HepG2 (cell line): ENCODE results near the gene NGEF. TPM values are rescaled to one million over a fixed set of nuclear protein-coding genes. Genes with fewer than 3 reads are reported as not detected.

ENCODE experiments used
- ATAC-seq: fragments of 200-7000 bp; cut with Tn5 transposase; 3 replicates; pipeline ENCODE4 v1.9.1; 2020; ENCODE audit warnings: mild to moderate bottlenecking, moderate library complexity
- BruUV-seq: library from RNA; stranded (reverse); fragments of 400-500 nt; replicated peaks from 2 replicates; lab custom pipeline; 2021; lab: Mats Ljungman, UMichigan
- CTCF ChIA-PET: fragments of 300-600 bp; formaldehyde crosslinking; extraction: SDS; loops from one replicate; lab custom pipeline; 2021; ENCODE audit warnings: low total read pairs, inconsistent platforms, low intra/inter-chr PET ratio; lab: Yijun Ruan, JAX
- POLR2A ChIA-PET: fragments of 350-600 bp; sonication (Branson Sonifier 250); formaldehyde crosslinking; loops from one replicate; lab custom pipeline; 2020; ENCODE audit warnings: antibody characterized with exemption, inconsistent platforms; lab: Yijun Ruan, JAX
- DNase-seq: peaks from one replicate; pipeline ENCODE4 v3.0.0-alpha.2; 2015; ENCODE audit warnings: low spot score
- FAIRE-seq: peaks from 3 replicates; lab custom pipeline; 2011; peaks lifted over from hg19 to GRCh38; lab: Jason Lieb, UNC
- H2AFZ ChIP-seq: one replicate; pipeline ENCODE4 v1.6.1; 2011; ENCODE audit warnings: low read length, inconsistent platforms
- H3K27ac ChIP-seq: fragments of 300-600 bp; 3 replicates; pipeline ENCODE4 v1.8.0; 2011; ENCODE audit warnings: mixed run types, mild to moderate bottlenecking, mixed read lengths, low read length, inconsistent platforms; ENCODE audit not compliant: insufficient read depth; ENCODE audit errors: extremely low read length
- H3K27me3 ChIP-seq, 2 experiments: fragments of 200-600 bp in 1 of 2; 2 replicates in 1 of 2; 3 replicates in 1 of 2; pipeline versions ENCODE4 v1.6.0 to v1.8.0; 2011; ENCODE audit warnings: low read length in 2 of 2, mild to moderate bottlenecking in 2 of 2, moderate library complexity in 2 of 2, inconsistent platforms in 1 of 2; ENCODE audit not compliant: insufficient read depth in 2 of 2, control insufficient read depth in 1 of 2
- H3K36me3 ChIP-seq, 2 experiments: fragments of 200-600 bp in 1 of 2; replicated peaks in 1 of 2; 2 replicates in 1 of 2; 3 replicates in 1 of 2; pipeline versions ENCODE4 v1.5.1 to v1.8.0; 2011; ENCODE audit warnings: low read length in 2 of 2, inconsistent platforms in 1 of 2; ENCODE audit not compliant: insufficient read depth in 2 of 2, control insufficient read depth in 1 of 2
- H3K4me1 ChIP-seq: 2 replicates; pipeline ENCODE4 v1.5.1; 2012; ENCODE audit warnings: low read length, inconsistent platforms; ENCODE audit not compliant: insufficient read depth
- H3K4me2 ChIP-seq: 2 replicates; pipeline ENCODE4 v1.6.0; 2011; ENCODE audit warnings: low read depth, low read length, inconsistent platforms
- H3K4me3 ChIP-seq, 3 experiments: fragments of 200-600 bp in 1 of 3; sonication (generic), shearing (Covaris generic) in 1 of 3; replicated peaks in 1 of 3; 2 replicates each; pipeline ENCODE4 v1.5.1; 2011 to 2016; ENCODE audit warnings: low read length in 3 of 3, inconsistent platforms in 2 of 3, low read depth in 2 of 3, mild to moderate bottlenecking in 2 of 3, control low read depth in 1 of 3, mixed read lengths in 1 of 3; ENCODE audit not compliant: insufficient read depth in 1 of 3
- H3K79me2 ChIP-seq: one replicate; pipeline ENCODE4 v1.6.1; 2011; ENCODE audit warnings: low read length, inconsistent platforms; ENCODE audit not compliant: insufficient read depth
- H3K9ac ChIP-seq: 2 replicates; pipeline ENCODE4 v1.6.0; 2011; ENCODE audit warnings: mild to moderate bottlenecking, low read depth, low read length, inconsistent platforms; ENCODE audit not compliant: insufficient read depth
- H3K9me3 ChIP-seq: 2 replicates; pipeline ENCODE4 v1.5.1; 2012; ENCODE audit warnings: mild to moderate bottlenecking, low read length
- H4K20me1 ChIP-seq: 2 replicates; pipeline ENCODE4 v1.6.0; 2011; ENCODE audit warnings: inconsistent platforms, mild to moderate bottlenecking, low read length, moderate library complexity; ENCODE audit not compliant: insufficient read depth
- AGO2 ChIP-seq: fragments of 200-400 bp; formaldehyde crosslinking; optimal IDR thresholded peaks from 2 replicates; pipeline ENCODE3; 2017; ENCODE audit warnings: mild to moderate bottlenecking, low read depth, low read length, moderate library complexity
- BCL6 ChIP-seq: IDR thresholded peaks from 2 replicates; pipeline ENCODE4 v1.6.1; 2016; ENCODE audit warnings: missing genetic modification reagents, missing compliant biosample characterization
- FOXK2 ChIP-seq: fragments of 450-650 bp; IDR thresholded peaks from 2 replicates; pipeline ENCODE4 v1.6.1; 2016
- ISL2 ChIP-seq: sonication (generic); formaldehyde crosslinking; IDR thresholded peaks from 2 replicates; pipeline ENCODE4 v1.5.0; 2020; ENCODE audit warnings: missing genetic modification reagents
- MAFK ChIP-seq, 2 experiments: IDR thresholded peaks in 1 of 2; conservative IDR thresholded peaks in 1 of 2; 2 replicates each; pipeline ENCODE4 v1.6.1; 2011; ENCODE audit warnings: improper control_type of control experiment in 2 of 2, low read length in 2 of 2
- NFKBIZ ChIP-seq: IDR thresholded peaks from 2 replicates; pipeline ENCODE4 v1.6.1; 2018; ENCODE audit warnings: missing genetic modification reagents, missing compliant biosample characterization
- PAWR ChIP-seq: sonication (generic); formaldehyde crosslinking; IDR thresholded peaks from 2 replicates; pipeline ENCODE4 v1.4.0; 2020; ENCODE audit warnings: missing genetic modification reagents, mild to moderate bottlenecking, borderline replicate concordance
- ZFP1 ChIP-seq: IDR thresholded peaks from 2 replicates; pipeline ENCODE4 v1.6.1; 2016
- ZNF224 ChIP-seq: sonication (generic); formaldehyde crosslinking; IDR thresholded peaks from 2 replicates; pipeline ENCODE4 v1.5.0; 2020; ENCODE audit warnings: mild to moderate bottlenecking, missing genetic modification reagents
- ZNF710 ChIP-seq: sonication (generic); formaldehyde crosslinking; IDR thresholded peaks from 2 replicates; pipeline ENCODE4 v1.5.0; 2020; ENCODE audit warnings: mild to moderate bottlenecking, missing genetic modification reagents, borderline replicate concordance
- ZNF775 ChIP-seq: sonication (generic); formaldehyde crosslinking; IDR thresholded peaks from 2 replicates; pipeline ENCODE4 v1.4.0; 2020; ENCODE audit warnings: missing genetic modification reagents, mild to moderate bottlenecking, moderate library complexity, borderline replicate concordance
- ZNF790 ChIP-seq: sonication (generic); formaldehyde crosslinking; IDR thresholded peaks from 2 replicates; pipeline ENCODE4 v1.8.0; 2022; ENCODE audit warnings: missing genetic modification reagents, mild to moderate bottlenecking, borderline replicate concordance
- ZNF800 ChIP-seq: sonication (generic); formaldehyde crosslinking; IDR thresholded peaks from 2 replicates; pipeline ENCODE4 v1.4.0; 2020; ENCODE audit warnings: missing genetic modification reagents
- WGBS: methylation state at CpG from one replicate; pipeline ENCODE4 v1.1.6; 2017; ENCODE audit warnings: low lambda C conversion rate; 5-methylcytosine and 5-hydroxymethylcytosine counted together
- in situ Hi-C: cut with HindIII; loops from 2 replicates; pipeline ENCODE4 v1.10.0; 2017; ENCODE audit warnings: low pct_unique_long_range_greater_than_20kb; ENCODE audit not compliant: extremely low pct_ligation_motif_present
- intact Hi-C: fragments of 100-400 bp; cut with micrococcal nuclease; formaldehyde crosslinking; loops from one replicate; pipeline ENCODE4 v1.10.0; 2022; ENCODE audit not compliant: unreplicated experiment
- polyA plus RNA-seq, 8 experiments: library from polyadenylated mRNA; depleted of rRNA in 3 of 8; stranded (reverse) in 7 of 8; unstranded in 1 of 8; fragments of >200 nt; fragmentation: Illumina TruSeq in 4 of 8; extraction: Trizol in 4 of 8; gene quantifications; 2 replicates each; pipeline versions ENCODE4 v1.2.1 to v1.2.3, GENCODE V29; 2011 to 2016; ENCODE audit warnings: low read depth in 4 of 8, missing spikeins in 1 of 8, mixed read lengths in 1 of 8; ENCODE audit not compliant: insufficient read depth in 1 of 8
- total RNA-seq, 5 experiments: library from RNA; depleted of rRNA; stranded (reverse); fragments of >200 nt; fragmentation: Illumina TruSeq; extraction: Trizol; gene quantifications; 2 replicates each; pipeline ENCODE4 v1.2.3, GENCODE V29; 2016; ENCODE audit warnings: low read depth in 1 of 5

NGEF gene
- total and polyA plus RNA-seq, 2 of the 13 experiments (the other 11 are each of a cell fraction or from before 2014, with no cell fraction given), result 14.4 to 36.9 TPM

- TF ChIP-seq ZNF710 (CRISPR knock-in tag), result no peak
- no peak for TF ChIP-seq FOXK2
- no peak for TF ChIP-seq BCL6 (CRISPR knock-in tag)
- TF ChIP-seq, all 625 proteins: peak for 2
Observed at GRCh38 chr2:233003658-233004555, 9.1 kb downstream of the NGEF start (continued).

- Histone ChIP-seq H3K36me3 (peaks cover 0 to 7% of the 10 kb centered on the region in 2 experiments; a peak in 1 of 5 replicates), H3K4me2 (no peak overlapping the region), H2AFZ (no peak overlapping the region)
- WGBS, result 93% methylated on average over 16 of the region's 19 CpGs
- POLR2A ChIA-PET, result no interaction called here
- FAIRE-seq (no peak), ATAC-seq (no peak)
- intact Hi-C loops, result no loop called here
- no TSS peak for BruUV-seq
- TF ChIP-seq NFKBIZ (CRISPR knock-in tag), result no peak
- TF ChIP-seq ZNF224 (CRISPR knock-in tag), result no peak
- TF ChIP-seq ZNF800 (CRISPR knock-in tag), result no peak
- TF ChIP-seq MAFK (conservative IDR thresholded peaks at IDR 0.05 in 1 of 2, IDR thresholded peaks at IDR 0.05 in 1 of 2; ENCODE audit: low read length in 2 of 2), result peak in 1 of 2 experiments; percentile 22; a peak in 1 of 4 replicates
- TF ChIP-seq ISL2 (CRISPR knock-in tag), result no peak
- peak; percentile 19 for TF ChIP-seq AGO2
- TF ChIP-seq ZNF775 (CRISPR knock-in tag), result no peak
- no peak for TF ChIP-seq ZNF790 (CRISPR knock-in tag)
- no peak for TF ChIP-seq PAWR (CRISPR knock-in tag)
- TF ChIP-seq ZFP1 (CRISPR knock-in tag), result no peak
- TF ChIP-seq, all 625 proteins: peak for 2
- Histone ChIP-seq H4K20me1 (no peaks in the 10 kb centered on the region), H3K27me3 (no peaks in the 10 kb centered on the region), H3K79me2 (no peaks in the 10 kb centered on the region), H3K4me1 (no peaks in the 10 kb centered on the region), H3K9me3 (no peaks in the 10 kb centered on the region), H3K9ac (no peak overlapping the region), H3K4me3 (no peak overlapping the region), H3K27ac (no peak overlapping the region)
- in situ Hi-C loops, result no loop called here
- DNase-seq, result no peak
- CTCF ChIA-PET, result no interaction called here
Observed at GRCh38 chr2:233002829-233003657, 10.0 kb downstream of the NGEF start.
